WTC11 (cell line): ENCODE measurements around the gene PRUNE2. TPM values are rescaled to one million over a fixed set of nuclear protein-coding genes. Genes with fewer than 3 reads are reported as not detected.

Experiments used
- ATAC-seq: fragments of 200-7000 bp; cut with Tn5 transposase; 2 replicates; pipeline ENCODE4 v1.10.0; 2021; ENCODE audit warnings: mild to moderate bottlenecking, moderate library complexity
- CTCF ChIA-PET: fragments of 300-600 bp; sonication (Branson Sonifier 250); formaldehyde crosslinking; loops from one replicate; lab custom pipeline; 2021; ENCODE audit warnings: antibody characterized with exemption; lab: Charles Lee
- POLR2A ChIA-PET: fragments of 350-600 bp; sonication (Branson Sonifier 250); formaldehyde crosslinking; loops from one replicate; lab custom pipeline; 2021; ENCODE audit warnings: antibody characterized with exemption; lab: Charles Lee
- DNase-seq: peaks from one replicate; pipeline ENCODE4 v3.0.0; 2021; ENCODE audit warnings: low spot score
- H3K27ac Mint-ChIP-seq: 2 replicates; pipeline ENCODE4 v1.8.0; 2021; ENCODE audit warnings: mixed read lengths
- H3K27me3 Mint-ChIP-seq: 2 replicates; pipeline ENCODE4 v1.8.0; 2021; ENCODE audit warnings: low read depth, mild to moderate bottlenecking, moderate library complexity, mixed read lengths
- H3K36me3 Mint-ChIP-seq: 2 replicates; pipeline ENCODE4 v1.8.0; 2021; ENCODE audit warnings: mixed read lengths
- H3K4me1 Mint-ChIP-seq: 2 replicates; pipeline ENCODE4 v1.8.0; 2022; ENCODE audit warnings: mixed read lengths
- H3K4me3 Mint-ChIP-seq: 2 replicates; pipeline ENCODE4 v1.8.0; 2021; ENCODE audit warnings: mild to moderate bottlenecking, moderate library complexity, mixed read lengths
- H3K9me3 Mint-ChIP-seq: 2 replicates; pipeline ENCODE4 v1.8.0; 2021; ENCODE audit warnings: mixed read lengths
- AFF4 ChIP-seq: sonication (generic); formaldehyde crosslinking; IDR thresholded peaks from 2 replicates; pipeline ENCODE4 v1.8.1; 2023; ENCODE audit warnings: mild to moderate bottlenecking, missing genetic modification reagents, borderline replicate concordance
- AR ChIP-seq: fragments of 250-450 bp; sonication (Bioruptor Pico); IDR thresholded peaks from 2 replicates; pipeline ENCODE4 v1.9.0; 2021; ENCODE audit warnings: mild to moderate bottlenecking
- ARID4B ChIP-seq: sonication (generic); formaldehyde crosslinking; IDR thresholded peaks from 2 replicates; pipeline ENCODE4 v1.8.0; 2023; ENCODE audit warnings: missing genetic modification reagents, mild to moderate bottlenecking, borderline replicate concordance
- ATF3 ChIP-seq: sonication (generic); formaldehyde crosslinking; conservative IDR thresholded peaks from 2 replicates; pipeline ENCODE4 v1.8.1; 2022; ENCODE audit warnings: mild to moderate bottlenecking, missing genetic modification reagents
- ERG ChIP-seq: fragments of 250-450 bp; sonication (Bioruptor Pico); IDR thresholded peaks from 2 replicates; pipeline ENCODE4 v1.8.0; 2021; ENCODE audit warnings: mild to moderate bottlenecking
- GABPB1 ChIP-seq: sonication (generic); formaldehyde crosslinking; IDR thresholded peaks from 2 replicates; pipeline ENCODE4 v1.8.1; 2023; ENCODE audit warnings: mild to moderate bottlenecking, missing genetic modification reagents
- IRF1 ChIP-seq: sonication (generic); formaldehyde crosslinking; IDR thresholded peaks from 2 replicates; pipeline ENCODE4 v1.8.0; 2023; ENCODE audit warnings: missing genetic modification reagents
- NFYB ChIP-seq: sonication (generic); formaldehyde crosslinking; conservative IDR thresholded peaks from 2 replicates; pipeline ENCODE4 v1.8.0; 2022; ENCODE audit warnings: low read depth, missing genetic modification reagents
- NR2C2 ChIP-seq: sonication (generic); formaldehyde crosslinking; IDR thresholded peaks from 2 replicates; pipeline ENCODE4 v1.8.0; 2022; ENCODE audit warnings: mild to moderate bottlenecking, missing genetic modification reagents
- NR3C1 ChIP-seq: sonication (generic); formaldehyde crosslinking; conservative IDR thresholded peaks from 2 replicates; pipeline ENCODE4 v1.8.1; 2023; ENCODE audit warnings: low read depth, mild to moderate bottlenecking, missing genetic modification reagents
- RELA ChIP-seq: sonication (generic); formaldehyde crosslinking; IDR thresholded peaks from 2 replicates; pipeline ENCODE4 v1.8.1; 2022; ENCODE audit warnings: missing genetic modification reagents, mild to moderate bottlenecking, borderline replicate concordance
- SMAD4 ChIP-seq: sonication (generic); formaldehyde crosslinking; IDR thresholded peaks from 2 replicates; pipeline ENCODE4 v1.8.0; 2022; ENCODE audit warnings: mild to moderate bottlenecking, missing genetic modification reagents
- TEAD1 ChIP-seq: sonication (generic); formaldehyde crosslinking; IDR thresholded peaks from 2 replicates; pipeline ENCODE4 v1.8.0; 2022; ENCODE audit warnings: mild to moderate bottlenecking, missing genetic modification reagents
- ZNF219 ChIP-seq: sonication (generic); formaldehyde crosslinking; IDR thresholded peaks from 2 replicates; pipeline ENCODE4 v1.8.0; 2023; ENCODE audit warnings: missing genetic modification reagents, mild to moderate bottlenecking, borderline replicate concordance
- ZNF425 ChIP-seq: fragments of 250-450 bp; sonication (Bioruptor Pico); conservative IDR thresholded peaks from 2 replicates; pipeline ENCODE4 v1.9.0; 2021; ENCODE audit warnings: mild to moderate bottlenecking
- ZSCAN18 ChIP-seq: fragments of 250-450 bp; sonication (Bioruptor Pico); IDR thresholded peaks from 2 replicates; pipeline ENCODE4 v2.1.2; 2022; ENCODE audit warnings: mild to moderate bottlenecking, moderate library complexity
- total RNA-seq: library from RNA; stranded (reverse); gene quantifications from 3 replicates; pipeline ENCODE4 v1.2.3, GENCODE V29; 2021

The PRUNE2 gene
- total RNA-seq, 1 experiment from 2014 or later: 13.1 TPM

GRCh38 chr9:76620581-76620980 is 285.3 kb downstream of the PRUNE2 start:
- ATAC-seq (no peak), DNase-seq (no peak)
- Mint-ChIP-seq H3K36me3 (no peaks in the 10 kb centered on the region), H3K27ac (no peak overlapping the region), H3K9me3 (no peaks in the 10 kb centered on the region), H3K4me1 (peaks cover 14% of the 10 kb centered on the region), H3K27me3 (no peaks in the 10 kb centered on the region), H3K4me3 (no peak overlapping the region)
- ChIA-PET POLR2A (no interaction called here), CTCF (no interaction called here)
- TF ChIP-seq ZSCAN18: no peak
- no peak for TF ChIP-seq RELA (CRISPR knock-in tag)
- no peak for TF ChIP-seq ERG
- TF ChIP-seq AFF4 (CRISPR knock-in tag): no peak
- no peak for TF ChIP-seq NFYB
- TF ChIP-seq IRF1 (CRISPR knock-in tag): no peak
- TF ChIP-seq ATF3: no peak
- no peak for TF ChIP-seq NR3C1 (CRISPR knock-in tag)
- no peak for TF ChIP-seq TEAD1 (CRISPR knock-in tag)
- no peak for TF ChIP-seq GABPB1
- no peak for TF ChIP-seq ZNF425
- TF ChIP-seq NR2C2 (CRISPR knock-in tag): no peak
- no peak for TF ChIP-seq AR (CRISPR knock-in tag)
- no peak for TF ChIP-seq ARID4B (CRISPR knock-in tag)
- TF ChIP-seq SMAD4: no peak
- no peak for TF ChIP-seq ZNF219 (CRISPR knock-in tag)
